ENCODE results near the gene NKTR. TPM values are rescaled to one million over a fixed set of nuclear protein-coding genes. Genes with fewer than 3 reads are reported as not detected.

Gene NKTR
- total RNA-seq, 1 experiment from 2014 or later, result 89.3 TPM

- TF ChIP-seq, protein P1, sequence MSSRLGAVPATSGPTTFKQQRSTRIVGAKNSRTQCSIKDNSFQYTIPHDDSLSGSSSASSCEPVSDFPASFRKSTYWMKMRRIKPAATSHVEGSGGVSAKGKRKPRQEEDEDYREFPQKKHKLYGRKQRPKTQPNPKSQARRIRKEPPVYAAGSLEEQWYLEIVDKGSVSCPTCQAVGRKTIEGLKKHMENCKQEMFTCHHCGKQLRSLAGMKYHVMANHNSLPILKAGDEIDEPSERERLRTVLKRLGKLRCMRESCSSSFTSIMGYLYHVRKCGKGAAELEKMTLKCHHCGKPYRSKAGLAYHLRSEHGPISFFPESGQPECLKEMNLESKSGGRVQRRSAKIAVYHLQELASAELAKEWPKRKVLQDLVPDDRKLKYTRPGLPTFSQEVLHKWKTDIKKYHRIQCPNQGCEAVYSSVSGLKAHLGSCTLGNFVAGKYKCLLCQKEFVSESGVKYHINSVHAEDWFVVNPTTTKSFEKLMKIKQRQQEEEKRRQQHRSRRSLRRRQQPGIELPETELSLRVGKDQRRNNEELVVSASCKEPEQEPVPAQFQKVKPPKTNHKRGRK (CRISPR knock-in tag; IDR thresholded peaks at IDR 0.05; ENCODE audit: borderline replicate concordance), result no peak
- no peak for TF ChIP-seq ZNF263 (CRISPR knock-in tag; IDR thresholded peaks at IDR 0.05; ENCODE audit: low read depth)
- TF ChIP-seq ZSCAN18 (CRISPR knock-in tag; IDR thresholded peaks at IDR 0.05), result no peak
- no peak for TF ChIP-seq ZNF423 (CRISPR knock-in tag; IDR thresholded peaks at IDR 0.05)
- TF ChIP-seq NFATC4 (CRISPR knock-in tag; IDR thresholded peaks at IDR 0.05), result no peak
- no peak for TF ChIP-seq RORB (CRISPR knock-in tag; IDR thresholded peaks at IDR 0.05)
- TF ChIP-seq, protein P2, sequence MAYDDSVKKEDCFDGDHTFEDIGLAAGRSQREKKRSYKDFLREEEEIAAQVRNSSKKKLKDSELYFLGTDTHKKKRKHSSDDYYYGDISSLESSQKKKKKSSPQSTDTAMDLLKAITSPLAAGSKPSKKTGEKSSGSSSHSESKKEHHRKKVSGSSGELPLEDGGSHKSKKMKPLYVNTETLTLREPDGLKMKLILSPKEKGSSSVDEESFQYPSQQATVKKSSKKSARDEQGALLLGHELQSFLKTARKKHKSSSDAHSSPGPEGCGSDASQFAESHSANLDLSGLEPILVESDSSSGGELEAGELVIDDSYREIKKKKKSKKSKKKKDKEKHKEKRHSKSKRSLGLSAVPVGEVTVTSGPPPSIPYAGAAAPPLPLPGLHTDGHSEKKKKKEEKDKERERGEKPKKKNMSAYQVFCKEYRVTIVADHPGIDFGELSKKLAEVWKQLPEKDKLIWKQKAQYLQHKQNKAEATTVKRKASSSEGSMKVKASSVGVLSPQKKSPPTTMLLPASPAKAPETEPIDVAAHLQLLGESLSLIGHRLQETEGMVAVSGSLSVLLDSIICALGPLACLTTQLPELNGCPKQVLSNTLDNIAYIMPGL (CRISPR knock-in tag; IDR thresholded peaks at IDR 0.05), result peak; percentile 76
- no peak for TF ChIP-seq GTF2I (CRISPR knock-in tag; conservative IDR thresholded peaks at IDR 0.05)
- TF ChIP-seq, protein P3, sequence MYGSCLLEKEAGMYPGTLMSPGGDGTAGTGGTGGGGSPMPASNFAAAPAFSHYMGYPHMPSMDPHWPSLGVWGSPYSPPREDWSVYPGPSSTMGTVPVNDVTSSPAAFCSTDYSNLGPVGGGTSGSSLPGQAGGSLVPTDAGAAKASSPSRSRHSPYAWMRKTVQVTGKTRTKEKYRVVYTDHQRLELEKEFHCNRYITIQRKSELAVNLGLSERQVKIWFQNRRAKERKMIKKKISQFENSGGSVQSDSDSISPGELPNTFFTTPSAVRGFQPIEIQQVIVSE (CRISPR knock-in tag; IDR thresholded peaks at IDR 0.05; ENCODE audit: borderline replicate concordance), result no peak
- TF ChIP-seq FOXJ3 (CRISPR knock-in tag; IDR thresholded peaks at IDR 0.05; ENCODE audit: borderline replicate concordance), result no peak
- 0 out of 2 replicates have a peak, but pooled peaks have one; percentile 68 for TF ChIP-seq ATF1 (CRISPR knock-in tag; IDR thresholded peaks at IDR 0.05)
- TF ChIP-seq TEAD4 (CRISPR knock-in tag; IDR thresholded peaks at IDR 0.05), result no peak
- TF ChIP-seq ZNF281 (CRISPR knock-in tag; IDR thresholded peaks at IDR 0.05), result 0 out of 2 replicates have a peak, but pooled peaks have one; percentile 60
- TF ChIP-seq PREB (CRISPR knock-in tag; IDR thresholded peaks at IDR 0.05; ENCODE audit: borderline replicate concordance), result no peak
- TF ChIP-seq, protein P4, sequence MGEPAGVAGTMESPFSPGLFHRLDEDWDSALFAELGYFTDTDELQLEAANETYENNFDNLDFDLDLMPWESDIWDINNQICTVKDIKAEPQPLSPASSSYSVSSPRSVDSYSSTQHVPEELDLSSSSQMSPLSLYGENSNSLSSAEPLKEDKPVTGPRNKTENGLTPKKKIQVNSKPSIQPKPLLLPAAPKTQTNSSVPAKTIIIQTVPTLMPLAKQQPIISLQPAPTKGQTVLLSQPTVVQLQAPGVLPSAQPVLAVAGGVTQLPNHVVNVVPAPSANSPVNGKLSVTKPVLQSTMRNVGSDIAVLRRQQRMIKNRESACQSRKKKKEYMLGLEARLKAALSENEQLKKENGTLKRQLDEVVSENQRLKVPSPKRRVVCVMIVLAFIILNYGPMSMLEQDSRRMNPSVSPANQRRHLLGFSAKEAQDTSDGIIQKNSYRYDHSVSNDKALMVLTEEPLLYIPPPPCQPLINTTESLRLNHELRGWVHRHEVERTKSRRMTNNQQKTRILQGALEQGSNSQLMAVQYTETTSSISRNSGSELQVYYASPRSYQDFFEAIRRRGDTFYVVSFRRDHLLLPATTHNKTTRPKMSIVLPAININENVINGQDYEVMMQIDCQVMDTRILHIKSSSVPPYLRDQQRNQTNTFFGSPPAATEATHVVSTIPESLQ (CRISPR knock-in tag; IDR thresholded peaks at IDR 0.05), result no peak
- TF ChIP-seq, protein P5, sequence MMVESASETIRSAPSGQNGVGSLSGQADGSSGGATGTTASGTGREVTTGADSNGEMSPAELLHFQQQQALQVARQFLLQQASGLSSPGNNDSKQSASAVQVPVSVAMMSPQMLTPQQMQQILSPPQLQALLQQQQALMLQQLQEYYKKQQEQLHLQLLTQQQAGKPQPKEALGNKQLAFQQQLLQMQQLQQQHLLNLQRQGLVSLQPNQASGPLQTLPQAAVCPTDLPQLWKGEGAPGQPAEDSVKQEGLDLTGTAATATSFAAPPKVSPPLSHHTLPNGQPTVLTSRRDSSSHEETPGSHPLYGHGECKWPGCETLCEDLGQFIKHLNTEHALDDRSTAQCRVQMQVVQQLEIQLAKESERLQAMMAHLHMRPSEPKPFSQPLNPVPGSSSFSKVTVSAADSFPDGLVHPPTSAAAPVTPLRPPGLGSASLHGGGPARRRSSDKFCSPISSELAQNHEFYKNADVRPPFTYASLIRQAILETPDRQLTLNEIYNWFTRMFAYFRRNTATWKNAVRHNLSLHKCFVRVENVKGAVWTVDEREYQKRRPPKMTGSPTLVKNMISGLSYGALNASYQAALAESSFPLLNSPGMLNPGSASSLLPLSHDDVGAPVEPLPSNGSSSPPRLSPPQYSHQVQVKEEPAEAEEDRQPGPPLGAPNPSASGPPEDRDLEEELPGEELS (CRISPR knock-in tag; IDR thresholded peaks at IDR 0.05), result 0 out of 2 replicates have a peak, but pooled peaks have one; percentile 37
- peak; percentile 70; the same call in 1 of the 2 replicates for TF ChIP-seq ESRRA (CRISPR knock-in tag; IDR thresholded peaks at IDR 0.05; ENCODE audit: borderline replicate concordance)
- no peak for TF ChIP-seq ZNF317 (CRISPR knock-in tag; IDR thresholded peaks at IDR 0.05; ENCODE audit: borderline replicate concordance, low read depth)
Observed at GRCh38 chr3:42600111-42600957, at the start of gene NKTR (continued).
